HG02763 (cell line): ENCODE measurements around the gene SLC2A2.
"Not testable (repeated sequence)": the region's sequence is repeated elsewhere in the genome, so short reads cannot be mapped to it uniquely, and the experiment has no call there.

Experiments
- ATAC-seq: cut with Tn5 transposase; IDR thresholded peaks from one replicate; pipeline ENCODE4 v1.9.1; 2021; ENCODE audit warnings: mild to moderate bottlenecking, moderate library complexity; ENCODE audit not compliant: unreplicated experiment

Gene SLC2A2

GRCh38 chr3:170989100-170989648 is 37.3 kb downstream of the SLC2A2 start:
- ATAC-seq, result no peak

DNA sequence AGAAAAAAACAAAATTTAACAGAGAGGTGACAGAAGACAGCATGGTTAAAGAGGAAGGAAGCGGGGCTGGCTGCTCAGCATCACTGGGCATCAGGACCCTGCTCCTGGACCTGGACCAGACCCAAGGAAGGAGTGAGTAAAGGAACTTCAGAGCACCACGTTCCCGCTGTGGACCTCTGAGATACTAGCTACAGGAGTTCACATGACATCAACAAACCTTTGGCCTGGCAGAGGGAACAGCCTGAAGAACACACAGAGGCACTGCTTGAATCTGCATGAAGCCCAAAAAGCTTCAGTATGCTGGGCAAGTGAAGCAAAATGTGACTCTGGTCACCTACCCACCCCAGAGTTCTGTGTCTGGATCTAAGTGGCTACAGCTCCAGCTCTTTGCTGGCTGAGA is 38.1 kb downstream of the SLC2A2 start:
- no peak for ATAC-seq

DNA sequence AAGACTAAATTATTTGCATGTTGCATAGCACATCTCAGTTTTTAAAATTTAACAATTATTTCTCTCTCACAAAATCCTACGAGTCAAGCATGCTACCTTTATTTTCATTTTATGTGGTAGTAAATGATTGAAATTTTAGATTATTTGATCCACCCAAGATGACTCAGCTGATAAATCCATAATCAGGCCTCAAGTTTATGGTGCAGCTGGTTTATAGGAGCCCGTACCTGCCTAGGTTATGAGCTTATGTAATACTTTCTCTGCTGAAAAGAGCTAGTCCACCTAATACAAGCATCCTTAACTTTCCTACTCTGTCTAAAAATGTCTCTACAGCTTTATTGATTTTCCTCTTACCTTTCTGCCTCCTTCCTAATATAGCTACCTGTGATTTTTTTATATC is 41.2 kb downstream of the SLC2A2 start:
- ATAC-seq, result no peak

DNA sequence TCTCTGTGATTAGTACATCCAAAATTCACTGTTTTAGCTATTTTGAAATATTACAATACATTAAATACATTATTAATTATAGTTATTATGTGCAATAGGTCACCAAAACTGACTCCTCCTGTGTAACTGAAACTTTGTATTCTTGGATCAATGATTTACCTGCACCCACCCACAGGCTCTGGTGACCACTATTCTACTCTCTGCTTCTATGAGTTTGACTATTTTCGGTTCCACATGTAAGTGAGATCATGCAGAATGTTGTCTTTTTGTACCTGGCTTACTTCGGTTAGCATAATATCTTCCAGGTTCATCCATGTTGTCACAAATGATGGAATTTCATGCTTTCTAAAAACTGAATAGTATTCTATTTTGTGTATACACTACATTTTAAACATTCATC is 43.8 kb downstream of the SLC2A2 start:
- peak; percentile 98 for ATAC-seq

GRCh38 chr3:170980399-170980798 is 46.1 kb downstream of the SLC2A2 start:
- no peak for ATAC-seq

DNA sequence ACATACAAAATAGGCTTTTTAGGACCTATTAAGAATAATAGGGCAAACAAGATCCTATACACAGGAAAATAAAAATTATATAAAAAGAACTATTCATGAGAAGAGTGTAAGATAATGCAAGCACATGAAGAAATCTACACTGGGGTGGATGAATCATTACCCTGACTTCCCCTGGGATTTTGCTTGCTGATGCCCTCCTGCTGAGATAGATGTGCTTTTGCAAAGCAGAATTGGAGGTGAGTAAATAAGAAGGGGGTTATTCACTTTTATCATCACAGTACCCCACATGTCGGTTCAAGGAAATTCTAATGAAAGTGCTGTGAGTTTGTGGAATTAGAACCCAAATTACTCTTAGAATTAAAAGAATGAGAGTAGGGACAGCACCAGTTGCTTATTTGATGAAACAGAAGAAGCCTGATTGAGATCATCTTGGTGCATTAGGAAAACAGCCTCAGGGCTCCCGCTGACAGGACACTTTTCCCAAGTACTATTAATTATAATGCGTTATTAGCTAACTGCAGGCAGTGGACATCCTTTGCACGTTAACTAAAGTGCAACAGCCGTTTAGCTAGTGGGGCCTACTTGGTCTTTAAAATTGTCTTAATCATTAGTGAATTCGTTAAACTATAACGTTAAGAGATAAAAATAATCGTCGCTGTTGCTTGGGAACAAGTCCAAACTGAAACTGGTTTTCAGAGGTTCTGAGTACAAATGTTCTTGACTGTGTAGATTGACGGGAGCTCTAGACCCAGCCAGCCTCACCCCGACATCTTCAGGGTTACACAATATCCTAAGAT is 48.4 kb downstream of the SLC2A2 start:
- ATAC-seq, result no peak

- ATAC-seq, result no peak
Measured at GRCh38 chr3:170976190-170976519, 50.4 kb downstream of the SLC2A2 start.

DNA sequence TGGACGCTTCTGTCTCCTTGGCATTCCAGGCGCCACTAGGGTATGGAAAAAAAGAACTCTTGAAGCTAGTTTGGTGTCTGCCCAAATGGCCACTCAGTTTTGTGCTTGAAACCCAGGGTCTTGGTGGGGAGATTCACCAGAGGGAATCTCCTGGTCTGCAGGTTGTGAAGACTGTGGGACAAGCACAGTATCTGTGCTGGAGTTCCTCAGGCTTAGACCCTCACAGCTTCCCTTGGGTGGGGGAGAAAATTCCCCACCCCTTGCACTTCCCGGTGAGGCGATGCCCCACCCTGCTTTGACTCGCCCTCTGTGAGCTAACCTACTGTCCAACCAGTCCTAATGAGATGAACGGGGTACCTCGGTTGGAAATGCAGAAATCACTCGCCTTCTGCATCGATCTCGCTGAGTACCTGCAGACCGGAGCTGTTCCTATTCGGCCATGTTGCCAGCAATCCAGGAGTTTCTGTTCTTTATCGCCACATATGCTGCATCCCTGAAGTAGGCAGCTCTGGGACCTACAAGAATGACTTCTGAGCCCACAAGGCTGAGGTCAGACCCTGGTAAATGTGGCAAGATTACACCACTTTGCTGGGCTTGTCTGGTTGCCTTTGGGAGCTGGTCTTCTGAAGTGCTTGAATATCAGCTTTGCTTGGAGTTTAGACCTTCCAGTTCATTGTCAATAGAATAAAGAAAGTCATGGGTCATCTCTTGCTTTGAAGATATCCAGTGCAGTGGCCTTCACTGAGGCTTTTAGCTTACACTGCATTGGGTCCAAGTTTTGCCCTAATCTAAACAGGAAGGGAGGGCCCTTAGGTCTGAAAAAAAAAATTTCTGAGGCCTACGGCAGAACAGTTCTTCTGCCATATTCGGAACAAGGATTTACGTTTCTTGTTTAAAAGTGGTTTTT is 51.0 kb downstream of the SLC2A2 start:
- no peak for ATAC-seq

DNA sequence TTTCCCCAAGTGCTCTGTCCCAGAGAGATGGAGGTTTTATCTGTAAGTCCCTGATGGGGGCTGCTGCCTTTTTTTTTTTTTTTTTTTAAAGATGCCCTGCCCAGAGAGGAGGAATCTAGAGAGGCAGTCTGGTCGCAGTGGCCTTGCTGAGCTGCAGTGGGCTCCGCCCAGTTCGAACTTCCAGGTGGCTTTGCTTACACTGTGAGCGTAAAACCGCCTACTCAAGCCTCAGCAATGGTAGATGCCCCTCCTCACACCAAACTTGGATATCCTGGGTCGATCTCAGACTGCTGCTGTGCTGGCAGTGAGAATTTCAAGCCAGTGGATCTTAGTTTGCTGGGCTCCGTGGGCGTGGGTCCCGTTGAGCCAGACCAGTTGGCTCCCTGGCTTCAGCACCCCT is 51.6 kb downstream of the SLC2A2 start:
- no peak for ATAC-seq

DNA sequence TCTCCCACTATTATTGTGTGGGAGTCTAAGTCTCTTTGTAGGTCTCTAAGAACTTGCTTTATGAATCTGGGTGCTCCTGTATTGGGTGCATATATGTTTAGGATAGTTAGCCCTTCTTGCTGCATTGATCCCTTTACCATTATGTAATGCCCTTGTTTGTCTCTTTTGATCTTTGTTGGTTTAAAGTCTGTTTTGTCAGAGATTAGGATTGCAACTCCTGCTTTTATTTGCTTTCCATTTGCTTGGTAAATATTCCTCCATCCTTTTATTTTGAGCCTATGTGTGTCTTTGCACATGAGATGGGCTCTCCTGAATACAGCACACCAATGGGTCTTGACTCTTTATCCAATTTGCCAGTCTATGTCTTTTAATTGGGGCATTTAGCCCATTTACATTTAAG is 53.6 kb downstream of the SLC2A2 start:
- ATAC-seq, result not testable (repeated sequence)

DNA sequence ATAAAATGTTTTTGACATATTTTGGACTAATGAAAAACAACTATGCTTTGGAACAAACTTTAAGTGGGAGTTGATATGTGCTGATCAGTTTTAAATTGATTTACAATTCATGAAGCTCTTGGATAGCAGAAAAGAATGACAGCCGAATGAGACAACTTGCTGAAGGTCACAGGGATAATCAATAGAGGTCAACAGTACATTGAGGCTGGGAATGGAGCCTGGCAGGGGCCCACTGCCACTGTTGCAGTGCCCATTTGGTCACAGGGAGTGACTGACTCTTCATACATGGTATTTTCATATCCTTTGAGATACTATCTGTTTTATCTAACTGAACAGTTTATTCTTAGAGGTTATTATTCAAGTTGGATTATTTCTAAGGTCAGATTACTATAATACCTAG is 59.4 kb downstream of the SLC2A2 start:
- no peak for ATAC-seq

GRCh38 chr3:170966495-170966894 is 60.0 kb downstream of the SLC2A2 start:
- no peak for ATAC-seq

DNA sequence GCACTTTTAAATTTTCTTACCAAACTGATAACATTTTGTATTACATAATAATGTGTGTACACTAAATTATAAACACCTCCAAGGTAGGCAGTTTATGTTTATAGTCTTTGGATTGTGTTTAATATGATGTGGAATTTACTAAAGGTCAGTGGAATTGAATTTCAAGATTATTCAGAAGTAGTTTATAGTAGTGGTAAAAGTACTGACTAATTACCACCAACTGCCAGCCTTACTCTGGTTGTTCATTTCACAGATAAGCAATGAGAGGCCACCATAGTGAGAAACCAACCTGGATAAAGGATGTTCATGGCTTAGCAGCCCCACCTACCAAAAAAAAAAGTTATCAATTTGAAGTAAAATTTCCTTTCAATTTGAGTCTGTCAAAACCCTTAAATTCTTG is 64.1 kb downstream of the SLC2A2 start:
- ATAC-seq, result no peak

DNA sequence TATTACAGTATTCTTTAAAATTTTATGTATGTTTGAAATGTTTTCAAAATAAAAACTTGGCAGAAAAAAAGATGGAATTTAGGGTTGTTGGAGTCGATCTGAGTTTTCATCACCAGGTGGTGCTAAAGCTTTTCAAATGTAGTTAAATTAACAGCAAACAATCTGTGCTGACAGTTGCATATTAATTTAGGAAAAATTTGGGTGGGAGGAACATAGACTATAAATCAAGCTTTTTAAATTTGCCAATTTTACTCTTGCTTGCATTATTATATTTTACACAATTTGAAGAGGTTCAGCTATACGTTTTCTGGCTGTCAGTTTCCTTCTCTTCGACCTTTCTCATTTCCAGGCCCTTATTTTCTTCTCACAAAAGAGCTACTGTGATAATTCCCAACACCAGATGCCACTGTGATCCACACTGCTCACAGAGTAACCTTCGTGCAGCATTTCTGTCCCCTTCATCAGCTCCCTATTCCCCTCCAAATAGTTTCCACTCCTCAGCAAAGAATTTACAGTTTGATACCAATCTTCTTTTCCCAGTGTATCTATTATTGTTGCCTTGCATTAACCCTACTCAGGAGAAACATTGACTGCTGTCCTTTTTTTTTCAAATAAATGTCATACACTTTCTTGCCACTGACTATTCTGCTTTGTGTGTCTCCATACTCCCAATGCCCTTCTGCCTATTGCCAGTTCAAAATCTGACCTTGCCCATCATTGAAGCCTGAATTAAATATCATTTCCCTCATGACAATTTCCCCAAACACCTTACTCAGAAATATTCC is 64.7 kb downstream of the SLC2A2 start:
- ATAC-seq, result no peak

DNA sequence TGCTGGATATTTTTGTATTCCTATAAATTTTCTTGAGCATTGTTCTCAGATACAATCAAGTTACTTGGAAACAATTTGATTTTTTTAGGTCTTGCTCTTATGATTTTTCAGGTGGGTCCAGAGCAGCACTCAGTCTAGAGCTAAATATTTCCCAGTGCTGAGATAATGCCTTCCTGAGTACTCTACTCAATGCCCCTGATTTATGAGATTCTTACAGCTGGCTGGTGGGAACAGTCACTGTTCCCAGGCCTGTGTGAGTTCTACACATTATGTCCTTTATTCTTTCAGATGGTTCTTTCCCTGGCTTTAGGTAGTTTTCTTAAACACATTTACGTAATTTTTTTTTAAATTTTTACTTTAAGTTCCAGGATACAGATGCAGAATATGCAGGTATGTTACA is 67.1 kb downstream of the SLC2A2 start:
- ATAC-seq, result no peak

DNA sequence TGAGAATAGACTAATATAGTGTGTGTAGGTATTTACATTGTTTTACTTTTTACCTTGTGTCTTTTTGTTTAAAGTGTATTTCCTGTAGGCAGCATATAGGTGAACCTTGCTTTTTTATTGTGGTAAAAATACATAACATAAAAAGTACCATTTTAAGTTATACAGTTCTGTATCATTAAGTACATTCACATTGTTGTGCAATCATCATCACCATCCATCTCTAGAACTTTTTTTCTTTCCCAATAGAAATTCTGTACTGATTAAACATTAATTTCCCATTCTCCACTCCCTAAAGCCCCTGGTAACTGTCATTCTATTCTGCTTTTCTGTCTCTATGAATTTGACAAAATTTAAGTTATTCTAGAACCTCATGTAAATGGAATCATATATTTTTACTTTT is 69.9 kb downstream of the SLC2A2 start:
- no peak for ATAC-seq

GRCh38 chr3:170953736-170954135 is 72.8 kb downstream of the SLC2A2 start:
- ATAC-seq, result no peak

GRCh38 chr3:170953229-170953628 is 73.3 kb downstream of the SLC2A2 start:
- no peak for ATAC-seq

- ATAC-seq, result no peak
Measured at GRCh38 chr3:170949211-170949610, 77.3 kb downstream of the SLC2A2 start.

DNA sequence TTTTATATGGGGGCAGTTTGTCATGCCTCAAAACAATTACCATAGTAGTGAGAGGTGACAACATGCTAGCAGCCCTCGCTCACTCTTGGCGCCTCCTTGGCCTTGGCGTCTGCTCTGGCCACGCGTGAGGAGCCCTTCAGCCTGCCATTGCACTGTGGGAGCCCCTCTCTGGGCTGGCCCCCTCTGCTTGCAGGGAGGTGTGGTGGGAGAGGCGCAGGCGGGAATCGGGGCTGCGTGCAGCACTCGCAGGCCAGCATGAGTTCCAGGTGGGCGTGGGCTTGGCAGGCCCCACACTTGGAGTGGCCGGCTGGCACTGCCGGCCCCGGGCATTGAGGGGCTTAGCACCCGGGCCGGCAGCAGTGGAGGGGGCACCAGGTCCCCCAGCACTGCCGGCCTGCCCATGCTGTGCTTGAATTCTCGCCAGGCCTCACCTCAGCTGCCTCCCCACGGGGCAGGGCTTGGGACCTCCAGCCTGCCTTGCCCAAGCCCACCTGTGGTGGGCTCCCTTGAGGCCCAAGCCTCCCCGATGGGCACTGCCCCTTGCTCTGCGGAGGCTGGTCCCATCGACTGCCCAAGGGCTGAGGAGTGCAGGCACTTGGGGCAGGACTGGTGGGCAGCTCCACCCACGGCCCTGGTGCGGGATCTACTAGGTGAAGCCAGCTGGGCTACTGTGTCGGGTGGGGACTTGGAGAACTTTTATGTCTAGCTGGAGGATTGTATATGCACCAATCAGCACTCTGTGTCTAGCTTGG is 79.3 kb downstream of the SLC2A2 start:
- no peak for ATAC-seq
